ENCODE measurements around the gene PIP5K1B.
"Not testable (repeated sequence)": the region's sequence is repeated elsewhere in the genome, so short reads cannot be mapped to it uniquely, and the experiment has no call there.

Gene PIP5K1B

GRCh38 chr9:69044240-69045219 lies 339.5 kb downstream of the PIP5K1B start:
- TF ChIP-seq CTCF (conservative IDR thresholded peaks at IDR 0.05; ENCODE audit: low read depth), result no peak
- POLR2A ChIA-PET (ENCODE audit: low non-redundant PET), result no interaction called here
- H3K27ac ChIP-seq, result no peak overlapping the region; the same call in 1 of the 2 replicates
- CTCF ChIA-PET, result interaction anchor here (0.8 kb wide), 1 partner anchor 9 kb away, joined by 3 read pairs; no protein-coding TSS in a partner anchor
- no peak for DNase-seq (ENCODE audit: low spot score)

GRCh38 chr9:69045821-69046220 lies 340.8 kb downstream of the PIP5K1B start:
- DNase-seq (ENCODE audit: low spot score), result no peak
- CTCF ChIA-PET, result interaction anchor here (0.7 to 0.8 kb wide), 4 partner anchors 8 to 178 kb away, joined by 3 to 7 read pairs (median 4); no protein-coding TSS in a partner anchor
- H3K27ac ChIP-seq, result no peak overlapping the region
- no peak for TF ChIP-seq CTCF (conservative IDR thresholded peaks at IDR 0.05; ENCODE audit: low read depth)
- POLR2A ChIA-PET (ENCODE audit: low non-redundant PET), result no interaction called here

- ChIA-PET CTCF (interaction anchor here (0.5 kb wide), 1 partner anchor 12 kb away, joined by 3 read pairs; no protein-coding TSS in a partner anchor), POLR2A (ENCODE audit: low non-redundant PET) (no interaction called here)
- no peak for TF ChIP-seq CTCF (conservative IDR thresholded peaks at IDR 0.05; ENCODE audit: low read depth)
- DNase-seq (ENCODE audit: low spot score), result no peak
- no peak overlapping the region for H3K27ac ChIP-seq
Measured at GRCh38 chr9:69046723-69047122, 341.7 kb downstream of the PIP5K1B start.

GRCh38 chr9:69047371-69047770 lies 342.3 kb downstream of the PIP5K1B start:
- DNase-seq (ENCODE audit: low spot score), result no peak
- CTCF ChIA-PET, result interaction anchor here (0.6 kb wide), 2 partner anchors 143 to 1492 kb away, joined by 3 to 4 read pairs; no protein-coding TSS in a partner anchor
- H3K27ac ChIP-seq, result no peak overlapping the region
- POLR2A ChIA-PET (ENCODE audit: low non-redundant PET), result no interaction called here
- no peak for TF ChIP-seq CTCF (conservative IDR thresholded peaks at IDR 0.05; ENCODE audit: low read depth)

- ChIA-PET POLR2A (ENCODE audit: low non-redundant PET) (interaction anchor here (0.6 kb wide), 1 partner anchor 88 kb away, joined by 3 read pairs; no protein-coding TSS in a partner anchor), CTCF (interaction anchor here (1.4 kb wide), 2 partner anchors 14 to 144 kb away, joined by 5 to 6 read pairs; partner anchors contain the start of gene FXN)
- no peak overlapping the region for H3K27ac ChIP-seq
- no peak for DNase-seq (ENCODE audit: low spot score)
- TF ChIP-seq CTCF (conservative IDR thresholded peaks at IDR 0.05; ENCODE audit: low read depth), result no peak
Measured at GRCh38 chr9:69049094-69049493, 344.1 kb downstream of the PIP5K1B start.

- DNase-seq (ENCODE audit: low spot score); CTCF ChIA-PET; POLR2A ChIA-PET (ENCODE audit: low non-redundant PET); H3K27ac ChIP-seq: not testable (repeated sequence)
Measured at GRCh38 chr9:69050936-69051335, 345.9 kb downstream of the PIP5K1B start.

All from RWPE1 (cell line).